ENCODE measurements around the gene ZNF665. TPM values are rescaled to one million over a fixed set of nuclear protein-coding genes. Genes with fewer than 3 reads are reported as not detected.

The ZNF665 gene
- total and polyA plus RNA-seq, 9 donors = 3.9 to 13.0 (median 9.2) TPM

GRCh38 chr19:53165691-53166091 is 27.5 kb downstream of the ZNF665 start:
- WGBS, 3 donors = 94 to 97% (median 96%) methylated on average over 3 of the region's 3 CpGs

GRCh38 chr19:53161123-53161522 is 32.0 kb downstream of the ZNF665 start:
- TF ChIP-seq CTCF (IDR thresholded peaks at IDR 0.05) = no peak
- TF ChIP-seq POLR2A (IDR thresholded peaks at IDR 0.05) = no peak
- no peak for TF ChIP-seq EP300 (IDR thresholded peaks at IDR 0.05)
- intact Hi-C loops (cut with DNase I) = no loop called here
- WGBS, 3 donors = 47 to 65% (median 60%) methylated on average over 3 of the region's 3 CpGs

More at GRCh38 chr19:53165691-53166091, 27.5 kb downstream of the ZNF665 start:
- TF ChIP-seq POLR2A (IDR thresholded peaks at IDR 0.05) (no peak), CTCF (IDR thresholded peaks at IDR 0.05) (no peak), EP300 (IDR thresholded peaks at IDR 0.05) (no peak)
- no peaks in the 10 kb centered on the region for H3K36me3 ChIP-seq
- DNase-seq = no peak
- no peaks in the 10 kb centered on the region for H3K4me1 ChIP-seq (ENCODE audit: insufficient read depth)
- H3K4me3 ChIP-seq = no peak overlapping the region
- H3K27me3 ChIP-seq = no peaks in the 10 kb centered on the region
- H3K9me3 ChIP-seq = peaks cover 0 to 22% of the 10 kb centered on the region in 2 donors
- intact Hi-C loops (cut with DNase I) = no loop called here
- no peak overlapping the region for H3K27ac ChIP-seq

GRCh38 chr19:53160350-53160749 is 32.8 kb downstream of the ZNF665 start:
- Histone ChIP-seq H3K4me1 (ENCODE audit: insufficient read depth) (no peaks in the 10 kb centered on the region), H3K4me3 (no peak overlapping the region), H3K27me3 (no peaks in the 10 kb centered on the region), H3K9me3 (peaks cover 0 to 13% of the 10 kb centered on the region in 2 donors), H3K36me3 (no peaks in the 10 kb centered on the region), H3K27ac (no peak overlapping the region)
- TF ChIP-seq EP300 (IDR thresholded peaks at IDR 0.05) (no peak), POLR2A (IDR thresholded peaks at IDR 0.05) (no peak), CTCF (IDR thresholded peaks at IDR 0.05) (no peak)
- DNase-seq = no peak
- WGBS, 3 donors = 88 to 92% (median 89%) methylated on average over 3 of the region's 3 CpGs
- intact Hi-C loops (cut with DNase I) = no loop called here

More at GRCh38 chr19:53161123-53161522, 32.0 kb downstream of the ZNF665 start:
- H3K27me3 ChIP-seq = no peaks in the 10 kb centered on the region
- no peaks in the 10 kb centered on the region for H3K4me1 ChIP-seq (ENCODE audit: insufficient read depth)
- peaks cover 0 to 21% of the 10 kb centered on the region in 2 donors for H3K9me3 ChIP-seq
- no peaks in the 10 kb centered on the region for H3K36me3 ChIP-seq
- H3K27ac ChIP-seq = no peak overlapping the region
- no peak overlapping the region for H3K4me3 ChIP-seq
- DNase-seq = no peak

GRCh38 chr19:53158119-53158656 is 35.0 kb downstream of the ZNF665 start:
- peak overlapping the region; percentile 45 for H3K4me3 ChIP-seq
- no peak for TF ChIP-seq POLR2A (IDR thresholded peaks at IDR 0.05)
- no peak for TF ChIP-seq CTCF (IDR thresholded peaks at IDR 0.05)
- TF ChIP-seq EP300 (IDR thresholded peaks at IDR 0.05) = no peak
- H3K27ac ChIP-seq = peak overlapping the region in 1 of 2 donors; percentile 33
- no peaks in the 10 kb centered on the region for H3K36me3 ChIP-seq
- H3K27me3 ChIP-seq = no peaks in the 10 kb centered on the region
- H3K9me3 ChIP-seq = no peaks in the 10 kb centered on the region
- no peaks in the 10 kb centered on the region for H3K4me1 ChIP-seq (ENCODE audit: insufficient read depth)
- WGBS, 3 donors = 1% methylated on average over 38 to 41 of the region's 41 CpGs
- peak; percentile 29 to 56 (median 40) for DNase-seq
- intact Hi-C loops (cut with DNase I) = no loop called here
